NCI-H1105 treated with DMSO at 0.1 percent for 48 hours (cell line): ENCODE results near the gene PNPLA2.

Experiments
- DNase-seq: peaks from one replicate; lab custom pipeline; 2025; lab: John Stamatoyannopoulos, UW

Gene PNPLA2

DNA sequence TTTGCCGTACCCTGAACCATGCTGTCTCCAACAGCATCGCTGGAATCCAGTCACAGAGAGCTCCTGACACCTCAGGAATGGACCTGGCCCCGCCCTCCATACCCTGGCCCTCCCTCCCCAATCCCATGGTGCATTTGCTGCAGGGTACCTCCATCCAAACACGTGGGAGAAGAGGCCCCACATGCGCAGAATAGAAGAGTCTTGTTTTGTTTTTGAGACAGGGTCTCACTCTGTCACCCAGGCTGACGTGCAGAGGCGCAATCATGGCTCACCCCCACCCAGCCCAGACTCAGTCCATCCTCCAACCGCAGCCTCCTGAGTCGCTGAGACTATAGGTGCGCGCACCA is 2.3 kb upstream of the PNPLA2 start:
- no peak for DNase-seq

DNA sequence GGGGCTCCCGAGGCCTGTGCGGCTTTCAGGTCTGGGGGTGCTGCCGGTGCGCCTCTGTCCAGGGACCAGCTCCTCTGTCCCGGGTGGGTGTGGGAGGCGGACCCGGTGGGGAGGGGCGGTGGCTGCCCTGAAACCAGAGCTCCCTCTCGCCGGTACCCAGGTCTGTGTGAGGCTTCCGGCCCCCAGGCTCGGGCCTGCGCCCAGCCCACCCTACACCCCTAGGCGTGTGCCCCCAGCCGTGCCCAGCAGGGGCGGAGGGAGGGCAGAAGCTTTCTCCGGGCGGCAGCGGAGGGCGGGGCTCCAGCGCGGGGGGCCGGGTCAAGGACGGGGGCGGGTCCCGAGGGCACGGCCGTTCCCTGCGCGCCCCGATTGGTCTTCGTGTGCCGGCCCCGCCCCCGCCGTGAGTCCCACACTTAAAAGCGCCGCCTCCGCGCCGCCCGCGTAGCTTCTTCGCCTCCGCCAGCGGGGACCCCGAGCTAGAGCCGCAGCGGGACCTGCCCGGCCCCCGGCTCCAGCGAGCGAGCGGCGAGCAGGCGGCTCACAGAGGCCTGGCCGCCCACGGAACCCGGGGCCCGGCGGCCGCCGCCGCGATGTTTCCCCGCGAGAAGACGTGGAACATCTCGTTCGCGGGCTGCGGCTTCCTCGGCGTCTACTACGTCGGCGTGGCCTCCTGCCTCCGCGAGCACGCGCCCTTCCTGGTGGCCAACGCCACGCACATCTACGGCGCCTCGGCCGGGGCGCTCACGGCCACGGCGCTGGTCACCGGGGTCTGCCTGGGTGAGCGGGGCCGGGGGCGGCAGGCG is 616 bp downstream of the PNPLA2 start:
- peak; percentile 85 for DNase-seq

DNA sequence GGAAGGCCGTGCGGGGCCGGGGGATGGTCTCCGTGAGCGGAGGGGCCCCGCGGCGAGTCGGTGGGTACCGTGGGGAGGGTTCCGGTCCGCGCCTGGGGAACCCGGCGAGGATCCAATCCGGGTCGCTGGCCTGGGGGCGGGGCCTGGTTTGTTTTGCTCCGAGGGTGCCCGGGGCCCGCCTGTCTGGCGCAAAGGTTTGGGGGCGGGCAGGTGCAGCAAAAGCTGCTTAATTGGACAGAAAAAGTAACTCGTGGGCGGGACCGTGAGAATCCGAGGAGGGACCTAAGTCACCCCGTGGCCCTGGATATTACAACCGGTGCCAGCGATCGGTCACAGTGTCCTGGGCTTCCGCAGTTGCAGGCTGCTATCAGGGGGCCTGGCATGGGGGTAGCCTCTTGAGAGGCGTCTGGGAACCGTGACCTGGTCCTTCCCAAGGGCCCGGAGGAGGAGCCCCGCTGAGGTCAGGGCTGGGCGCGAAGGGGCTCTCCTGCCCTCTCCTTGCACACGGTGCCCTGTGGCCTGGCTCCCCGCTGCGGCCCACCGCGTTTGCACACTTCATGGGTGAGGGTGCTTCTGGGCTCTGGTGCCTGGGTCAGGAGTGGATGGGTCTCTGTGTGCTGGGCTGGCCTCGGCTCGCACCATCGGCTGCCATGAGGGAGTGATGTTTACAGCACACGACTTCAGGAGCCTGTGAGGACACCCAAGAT is 1.4 kb downstream of the PNPLA2 start:
- peak; percentile 90 for DNase-seq

DNA sequence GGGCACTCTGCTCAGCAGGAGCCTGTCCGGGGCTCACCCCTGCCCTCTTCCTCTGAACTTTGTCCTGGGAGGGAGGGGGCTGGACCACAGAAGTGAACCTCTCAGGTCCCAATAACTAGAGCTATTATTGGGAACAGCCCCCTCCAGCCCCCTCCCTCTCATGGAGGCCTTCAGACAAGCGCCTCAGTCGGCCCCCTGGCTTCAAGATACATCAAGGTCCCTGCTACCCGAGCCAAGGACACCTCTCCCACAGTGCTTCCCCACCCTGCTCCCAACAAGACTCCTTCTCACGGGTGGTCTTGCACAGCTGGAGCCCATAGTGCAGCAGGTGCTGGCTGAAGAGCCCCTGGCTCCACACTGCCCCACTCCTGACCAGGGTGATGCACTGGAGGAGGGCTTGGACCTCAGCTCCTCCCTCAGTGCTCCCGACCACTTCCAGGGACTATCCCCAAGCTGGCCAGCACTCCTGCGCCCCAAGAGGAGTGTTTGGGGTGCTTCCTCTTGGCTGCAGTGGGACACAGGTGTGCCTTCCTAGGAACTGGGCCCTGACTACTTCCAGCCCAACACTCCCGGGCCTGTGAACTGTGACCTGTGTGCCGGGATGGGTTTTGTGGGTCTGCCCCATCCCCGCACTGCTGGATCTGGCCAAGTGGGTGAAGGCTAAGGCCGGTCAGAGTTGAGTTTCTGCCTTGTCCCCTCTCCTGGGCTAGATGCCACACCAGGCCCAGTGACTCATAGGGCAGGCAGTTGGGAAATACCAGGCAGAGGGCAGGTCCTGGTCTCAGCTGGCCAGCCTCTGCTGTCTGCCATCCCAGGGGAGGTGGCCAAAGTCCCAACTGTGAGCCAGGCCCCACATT is 2.2 kb downstream of the PNPLA2 start:
- no peak for DNase-seq

DNA sequence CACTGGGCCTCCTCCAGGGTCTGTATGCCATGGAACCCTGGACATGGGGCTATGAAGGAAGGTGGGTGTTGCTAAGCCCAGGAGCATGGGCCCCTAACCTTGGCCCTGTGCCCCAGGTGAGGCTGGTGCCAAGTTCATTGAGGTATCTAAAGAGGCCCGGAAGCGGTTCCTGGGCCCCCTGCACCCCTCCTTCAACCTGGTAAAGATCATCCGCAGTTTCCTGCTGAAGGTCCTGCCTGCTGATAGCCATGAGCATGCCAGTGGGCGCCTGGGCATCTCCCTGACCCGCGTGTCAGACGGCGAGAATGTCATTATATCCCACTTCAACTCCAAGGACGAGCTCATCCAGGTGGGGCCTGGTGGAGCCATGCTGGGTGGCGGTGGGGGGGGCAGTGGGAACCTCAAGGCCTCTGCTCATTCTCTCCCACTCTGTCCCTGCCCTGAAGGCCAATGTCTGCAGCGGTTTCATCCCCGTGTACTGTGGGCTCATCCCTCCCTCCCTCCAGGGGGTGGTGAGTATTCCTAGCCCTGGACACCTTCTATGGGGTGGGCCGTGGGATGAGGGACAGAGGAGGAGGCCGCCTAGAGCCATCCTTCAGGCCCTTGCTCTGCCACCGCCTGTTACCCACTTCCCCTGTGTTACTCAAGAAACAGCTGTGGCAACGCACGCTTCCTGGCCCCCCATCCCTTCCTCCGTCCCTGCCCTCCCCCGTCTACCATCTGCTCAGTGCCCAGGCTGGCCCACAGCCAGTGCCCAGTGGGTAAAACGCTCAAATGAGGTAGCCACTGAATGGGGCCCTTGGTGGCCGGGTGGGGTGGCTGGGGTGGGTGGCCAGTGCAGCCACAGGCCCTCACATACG is 3.0 kb downstream of the PNPLA2 start:
- no peak for DNase-seq

DNA sequence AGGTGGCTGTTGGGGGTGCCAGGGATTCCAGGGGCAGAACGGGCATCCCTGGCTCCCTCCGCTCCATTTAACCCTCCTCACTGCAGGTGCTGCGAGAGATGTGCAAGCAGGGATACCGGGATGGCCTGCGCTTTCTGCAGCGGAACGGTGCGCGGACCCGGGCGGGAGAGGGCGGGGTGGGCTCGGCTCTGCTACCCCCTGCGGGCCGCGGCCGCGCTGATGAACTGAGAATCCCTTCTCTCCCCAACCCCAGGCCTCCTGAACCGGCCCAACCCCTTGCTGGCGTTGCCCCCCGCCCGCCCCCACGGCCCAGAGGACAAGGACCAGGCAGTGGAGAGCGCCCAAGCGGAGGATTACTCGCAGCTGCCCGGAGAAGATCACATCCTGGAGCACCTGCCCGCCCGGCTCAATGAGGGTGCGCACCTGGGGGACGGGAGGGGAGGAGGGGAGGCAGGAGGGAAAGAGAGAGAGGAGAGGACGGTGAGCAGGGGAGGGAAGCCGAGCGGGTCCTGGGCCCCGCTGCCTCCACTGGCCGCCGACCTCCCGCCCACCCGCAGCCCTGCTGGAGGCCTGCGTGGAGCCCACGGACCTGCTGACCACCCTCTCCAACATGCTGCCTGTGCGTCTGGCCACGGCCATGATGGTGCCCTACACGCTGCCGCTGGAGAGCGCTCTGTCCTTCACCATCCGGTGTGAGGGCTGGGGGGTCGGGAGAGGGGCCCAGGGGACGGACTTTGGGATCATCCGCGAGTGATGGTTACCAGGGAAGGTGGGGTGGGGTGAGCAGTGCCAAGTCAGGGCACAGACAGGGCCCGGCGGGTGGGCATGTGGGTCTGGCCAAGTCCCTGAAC is 5.0 kb downstream of the PNPLA2 start:
- peak; percentile 70 for DNase-seq

DNA sequence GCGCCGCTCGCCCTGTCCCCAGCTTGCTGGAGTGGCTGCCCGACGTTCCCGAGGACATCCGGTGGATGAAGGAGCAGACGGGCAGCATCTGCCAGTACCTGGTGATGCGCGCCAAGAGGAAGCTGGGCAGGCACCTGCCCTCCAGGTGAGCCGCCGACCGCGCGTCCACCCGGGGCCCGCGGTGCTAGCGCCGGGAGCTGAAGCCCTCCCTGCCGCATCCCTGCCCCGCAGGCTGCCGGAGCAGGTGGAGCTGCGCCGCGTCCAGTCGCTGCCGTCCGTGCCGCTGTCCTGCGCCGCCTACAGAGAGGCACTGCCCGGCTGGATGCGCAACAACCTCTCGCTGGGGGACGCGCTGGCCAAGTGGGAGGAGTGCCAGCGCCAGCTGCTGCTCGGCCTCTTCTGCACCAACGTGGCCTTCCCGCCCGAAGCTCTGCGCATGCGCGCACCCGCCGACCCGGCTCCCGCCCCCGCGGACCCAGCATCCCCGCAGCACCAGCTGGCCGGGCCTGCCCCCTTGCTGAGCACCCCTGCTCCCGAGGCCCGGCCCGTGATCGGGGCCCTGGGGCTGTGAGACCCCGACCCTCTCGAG is 5.7 kb downstream of the PNPLA2 start:
- peak; percentile 91 for DNase-seq

DNA sequence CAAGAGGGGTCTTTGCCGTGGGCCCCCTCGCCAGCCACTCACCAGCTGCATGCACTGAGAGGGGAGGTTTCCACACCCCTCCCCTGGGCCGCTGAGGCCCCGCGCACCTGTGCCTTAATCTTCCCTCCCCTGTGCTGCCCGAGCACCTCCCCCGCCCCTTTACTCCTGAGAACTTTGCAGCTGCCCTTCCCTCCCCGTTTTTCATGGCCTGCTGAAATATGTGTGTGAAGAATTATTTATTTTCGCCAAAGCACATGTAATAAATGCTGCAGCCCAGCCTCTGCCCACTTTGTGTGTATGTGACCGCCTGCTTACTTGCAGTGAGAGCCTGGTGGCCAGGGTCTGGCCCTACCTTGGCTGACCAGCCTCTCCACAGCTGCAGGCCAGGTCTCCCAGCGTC is 6.2 kb downstream of the PNPLA2 start:
- peak; percentile 69 for DNase-seq

DNA sequence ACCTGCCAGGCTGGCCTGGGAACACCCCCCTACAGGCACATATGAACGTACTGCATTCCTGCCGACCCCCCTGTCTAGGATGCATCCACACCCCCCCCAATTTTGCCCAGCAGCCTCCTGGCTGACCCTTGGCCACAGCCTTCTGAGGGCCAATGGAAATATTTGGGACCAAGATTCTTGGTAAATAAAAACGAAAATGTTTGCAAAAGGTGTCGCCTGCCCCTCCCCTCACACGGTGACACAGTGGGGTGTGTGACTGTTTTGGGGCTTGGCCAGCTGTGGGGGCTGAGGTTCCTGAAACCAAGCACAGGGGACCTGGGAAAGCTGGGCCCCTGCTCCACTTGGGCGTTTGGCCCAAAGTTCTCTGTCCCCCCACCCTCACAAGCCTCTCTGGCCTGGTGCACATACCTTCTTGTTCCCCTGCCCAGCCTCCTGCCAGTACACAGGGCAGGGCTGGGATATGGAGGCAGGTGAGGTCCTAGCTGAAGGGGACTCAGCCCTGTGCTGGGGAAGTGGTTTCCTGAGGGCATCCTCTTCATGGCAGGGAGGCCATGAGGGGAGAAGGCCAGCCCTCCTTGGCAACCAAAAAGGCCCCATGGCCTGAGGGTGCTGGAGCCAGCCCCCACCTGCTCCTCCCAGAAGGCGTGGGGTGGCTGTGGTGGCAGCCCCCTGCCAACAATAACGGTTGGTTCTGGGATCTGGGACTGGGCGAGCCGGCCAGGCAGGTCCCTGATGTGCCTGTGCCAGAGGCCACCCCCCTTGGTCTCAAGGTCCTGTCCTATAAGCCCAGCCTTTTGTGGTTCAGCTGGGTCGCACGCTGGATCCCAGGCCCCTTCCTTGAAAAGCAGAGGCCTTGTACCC is 6.9 kb downstream of the PNPLA2 start:
- no peak for DNase-seq

DNA sequence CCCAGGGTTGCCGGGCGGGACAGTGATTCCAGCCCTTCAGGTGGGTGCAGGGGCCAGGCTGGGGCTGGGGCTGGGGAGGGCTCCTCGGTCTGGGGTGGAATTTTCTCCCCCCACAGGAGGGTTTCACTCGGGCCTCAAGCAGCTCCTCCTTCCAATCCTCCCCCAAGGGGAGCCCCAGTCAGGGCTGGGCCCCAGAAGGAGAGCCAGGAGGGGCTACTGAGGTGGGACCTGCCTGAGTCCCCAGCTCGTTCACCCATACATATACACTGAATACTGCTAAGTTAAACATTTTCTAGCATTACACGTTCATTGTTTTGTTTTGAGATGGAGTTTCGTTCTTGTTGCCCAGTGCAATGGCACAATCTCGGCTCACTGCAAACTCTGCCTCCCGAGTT is 7.5 kb downstream of the PNPLA2 start:
- DNase-seq, result no peak

DNA sequence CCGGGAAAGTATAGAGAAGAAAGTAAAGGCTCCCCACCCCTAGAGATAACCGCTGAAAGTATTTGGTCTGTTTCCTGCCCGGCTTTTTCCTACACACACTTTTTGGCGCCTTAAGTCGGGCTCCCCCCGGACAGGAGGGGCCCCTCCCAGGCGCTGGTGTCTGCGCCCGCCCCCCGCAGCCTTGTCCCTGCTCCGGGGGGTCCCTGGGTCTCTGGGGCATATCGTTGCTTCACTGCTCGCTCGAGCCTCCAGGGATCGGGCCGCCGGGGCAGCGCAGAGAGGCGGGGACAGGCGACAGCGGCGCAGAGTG is 8.1 kb downstream of the PNPLA2 start:
- DNase-seq, result no peak

DNA sequence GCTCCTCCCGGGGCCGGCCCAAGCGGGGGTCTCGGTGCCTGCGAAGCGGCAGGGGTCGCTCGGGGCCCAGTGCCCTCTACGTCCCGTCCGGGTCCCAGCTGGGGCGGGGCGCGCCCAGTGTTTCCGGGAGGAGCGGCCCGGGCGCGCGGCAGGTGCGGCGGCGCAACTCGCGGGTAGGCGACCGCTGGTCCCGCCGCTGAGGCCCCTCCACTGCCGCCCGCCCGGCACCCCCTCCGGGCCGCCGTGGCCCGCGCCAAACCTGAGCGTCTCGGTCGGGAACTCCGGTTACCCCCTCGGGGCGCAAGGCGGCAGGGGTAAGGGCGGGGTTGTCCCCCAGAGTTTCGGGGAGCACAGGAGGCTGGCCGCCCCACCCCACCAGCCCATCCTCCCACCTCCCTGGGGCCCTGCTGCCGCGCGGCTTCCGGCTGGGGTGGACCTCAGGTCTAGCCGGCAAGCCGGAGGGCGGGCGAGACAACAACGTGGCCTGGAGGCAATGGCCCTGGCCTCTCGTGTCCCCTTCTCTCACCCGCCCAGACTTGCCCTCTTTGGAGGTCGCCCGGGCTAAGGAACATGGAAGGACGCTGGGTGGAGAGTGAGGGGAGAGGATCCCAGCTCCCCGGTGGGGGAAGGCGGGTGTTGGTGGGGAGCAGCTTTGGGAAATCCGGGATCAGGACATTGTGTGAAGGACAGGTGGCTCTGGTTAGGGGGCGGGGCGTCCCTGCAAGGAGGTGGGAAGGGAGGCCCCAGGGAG is 8.6 kb downstream of the PNPLA2 start:
- no peak for DNase-seq

DNA sequence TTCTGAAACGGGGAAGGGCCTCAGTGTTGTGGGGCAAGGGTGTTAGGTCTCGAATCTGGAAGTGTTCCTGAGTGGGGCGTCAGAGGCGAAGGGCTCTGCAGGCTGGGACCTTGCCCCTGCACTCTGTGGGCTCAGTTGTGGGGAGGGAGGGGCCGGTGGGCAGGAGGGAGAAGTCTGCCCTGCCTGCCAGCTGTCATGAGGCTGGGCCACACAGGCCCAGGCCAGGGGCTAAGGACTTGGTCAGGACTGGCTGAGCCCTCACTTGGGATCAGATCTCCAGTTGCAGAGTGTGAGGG is 9.1 kb downstream of the PNPLA2 start, which contains the start of gene CRACR2B:
Gene CRACR2B, plus strand, starts transcription at position 23 of the 296 bp plus-strand sequence. CDS start 689 bp downstream, outside the sequence.
- DNase-seq, result no peak

DNA sequence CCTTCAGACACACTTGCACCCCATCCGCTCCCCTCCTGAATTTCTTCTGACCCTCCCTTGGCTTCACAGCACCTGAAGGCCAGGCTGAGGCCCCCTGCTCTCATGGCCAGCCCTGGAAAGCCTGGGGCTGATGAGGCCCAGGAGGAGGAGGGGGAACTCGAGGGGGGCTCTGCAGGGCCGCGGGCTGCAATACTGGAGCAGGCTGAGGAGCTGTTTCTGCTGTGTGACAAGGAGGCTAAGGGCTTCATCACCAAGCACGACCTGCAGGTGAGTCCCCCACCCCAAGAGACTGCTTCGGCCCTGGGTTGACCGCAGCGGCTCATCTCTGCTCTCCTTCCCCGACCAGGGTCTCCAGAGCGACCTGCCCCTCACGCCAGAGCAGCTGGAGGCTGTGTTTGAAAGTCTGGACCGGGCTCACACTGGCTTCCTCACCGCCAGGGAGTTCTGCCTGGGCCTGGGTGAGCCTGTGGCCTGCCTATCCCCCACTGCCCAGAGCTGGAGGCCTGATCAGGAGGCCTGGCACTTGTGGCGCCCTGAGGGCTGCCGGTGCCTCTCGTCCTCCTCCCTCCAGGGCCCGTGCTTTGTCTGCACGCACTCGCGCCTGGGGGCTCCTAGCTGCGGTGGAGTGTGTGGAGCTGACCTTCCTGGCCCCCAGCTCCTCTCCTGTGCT is 9.9 kb downstream of the PNPLA2 start:
- DNase-seq, result no peak

DNA sequence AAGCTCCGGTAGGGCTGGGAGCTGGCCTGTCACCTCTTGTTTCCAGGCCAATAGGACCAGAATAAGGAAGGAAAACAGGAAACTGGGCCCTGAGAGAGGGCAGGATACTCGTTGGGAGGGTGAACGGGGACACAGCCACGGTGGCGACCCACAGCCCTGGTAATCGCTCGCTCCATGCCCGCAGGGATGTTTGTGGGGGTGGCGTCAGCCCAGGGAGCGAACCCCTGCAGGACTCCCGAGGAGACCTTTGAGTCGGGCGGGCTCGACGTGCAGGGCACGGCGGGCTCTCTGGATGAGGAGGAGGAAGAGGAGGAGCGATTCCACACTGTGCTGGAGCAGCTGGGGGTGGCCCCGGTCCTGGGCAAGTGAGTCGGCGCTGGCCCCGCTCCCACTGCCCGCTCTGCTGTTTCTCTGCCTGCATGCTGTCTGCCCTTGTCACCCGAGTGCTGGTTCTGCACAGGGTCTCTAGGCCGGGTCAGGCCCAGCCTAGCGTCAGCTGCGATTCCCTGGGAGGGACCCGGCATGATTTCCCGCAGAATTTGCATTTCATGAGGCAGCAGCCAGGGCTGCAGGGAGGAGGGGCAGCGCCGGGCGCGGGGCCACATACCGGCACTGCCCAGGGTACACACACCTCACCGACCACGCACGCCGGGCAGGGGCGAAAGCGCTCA is 10.6 kb downstream of the PNPLA2 start:
- DNase-seq, result no peak

DNA sequence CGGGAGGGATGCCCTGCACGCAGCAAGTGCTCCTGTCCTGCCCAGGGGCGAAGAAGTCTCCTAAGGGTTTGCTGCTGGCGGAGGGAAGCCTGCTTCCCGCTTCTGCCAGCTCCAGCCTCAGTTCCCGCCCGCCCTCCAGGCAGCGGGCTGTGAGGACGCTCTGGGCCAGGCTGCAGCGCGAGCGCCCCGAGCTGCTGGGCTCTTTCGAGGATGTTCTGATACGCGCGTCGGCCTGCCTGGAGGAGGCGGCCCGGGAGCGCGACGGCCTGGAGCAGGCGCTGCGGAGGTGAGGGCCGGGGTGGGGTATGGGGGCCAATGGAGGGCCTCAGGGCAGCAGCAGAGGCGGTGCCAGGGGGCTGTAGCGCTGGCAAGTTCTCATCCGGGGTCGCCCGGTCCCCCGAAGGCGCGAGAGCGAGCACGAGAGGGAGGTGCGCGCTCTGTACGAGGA is 11.2 kb downstream of the PNPLA2 start:
- DNase-seq, result no peak

DNA sequence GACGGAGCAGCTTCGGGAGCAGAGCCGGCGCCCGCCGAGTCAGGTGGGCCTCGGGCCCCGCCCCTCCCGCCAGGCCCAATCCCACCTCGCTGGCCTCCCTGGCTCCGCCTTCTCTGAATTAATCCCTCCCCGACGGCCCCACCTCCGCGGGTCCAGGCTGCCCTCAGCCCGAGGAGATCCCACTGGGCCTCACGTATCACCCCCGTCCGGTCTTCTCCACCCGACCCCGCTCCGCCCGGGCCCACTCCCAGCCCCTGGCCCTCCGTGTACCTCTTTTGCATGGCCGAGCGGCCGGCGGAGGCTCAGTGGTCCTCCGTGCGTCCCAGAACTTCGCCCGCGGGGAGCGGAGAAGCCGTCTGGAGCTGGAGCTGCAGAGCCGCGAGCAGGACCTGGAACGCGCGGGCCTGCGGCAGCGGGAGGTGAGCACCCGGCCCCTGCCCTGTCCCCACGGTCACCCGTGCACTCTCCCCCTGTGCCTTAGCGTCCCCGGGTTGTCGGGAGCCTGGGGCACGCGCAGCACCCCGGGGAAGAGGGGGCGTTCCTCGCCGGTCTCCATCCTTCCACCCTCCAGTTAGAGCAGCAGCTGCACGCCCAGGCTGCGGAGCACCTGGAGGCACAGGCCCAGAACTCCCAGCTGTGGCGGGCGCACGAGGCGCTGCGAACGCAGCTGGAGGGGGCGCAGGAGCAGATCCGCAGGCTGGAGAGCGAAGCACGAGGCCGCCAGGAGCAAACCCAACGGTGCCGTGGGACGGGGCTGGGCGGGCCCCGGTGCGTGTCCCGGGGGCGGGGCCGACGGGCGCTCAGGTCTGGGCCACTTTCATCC is 11.8 kb downstream of the PNPLA2 start:
- peak; percentile 87 for DNase-seq
